Cardiac septum (tissue), 1 donor: ENCODE measurements around the gene SART3. TPM values are rescaled to one million over a fixed set of nuclear protein-coding genes. Genes with fewer than 3 reads are reported as not detected.
"Not testable (repeated sequence)": the region's sequence is repeated elsewhere in the genome, so short reads cannot be mapped to it uniquely, and the experiment has no call there.

Source experiments
- DNase-seq: peaks from one replicate; pipeline ENCODE4 v3.0.0-alpha.2; 2020; ENCODE audit warnings: low spot score
- intact Hi-C: fragments of 100-400 bp; cut with DNase I; formaldehyde crosslinking; loops from one replicate; pipeline ENCODE4 v1.14.0; 2022
- total RNA-seq: library from RNA; stranded (reverse); fragmentation: NEBNext Ultra II Directional; extraction: Animal tissue kit (Norgen Biotek cat#: 25700); gene quantifications from one replicate; pipeline ENCODE4 v1.2.1, GENCODE V29; 2021
- donor health status: DM: no; HTN: no; CAD: no.

The SART3 gene
- total RNA-seq, 1 donor from 2014 or later = 29.2 TPM

DNA sequence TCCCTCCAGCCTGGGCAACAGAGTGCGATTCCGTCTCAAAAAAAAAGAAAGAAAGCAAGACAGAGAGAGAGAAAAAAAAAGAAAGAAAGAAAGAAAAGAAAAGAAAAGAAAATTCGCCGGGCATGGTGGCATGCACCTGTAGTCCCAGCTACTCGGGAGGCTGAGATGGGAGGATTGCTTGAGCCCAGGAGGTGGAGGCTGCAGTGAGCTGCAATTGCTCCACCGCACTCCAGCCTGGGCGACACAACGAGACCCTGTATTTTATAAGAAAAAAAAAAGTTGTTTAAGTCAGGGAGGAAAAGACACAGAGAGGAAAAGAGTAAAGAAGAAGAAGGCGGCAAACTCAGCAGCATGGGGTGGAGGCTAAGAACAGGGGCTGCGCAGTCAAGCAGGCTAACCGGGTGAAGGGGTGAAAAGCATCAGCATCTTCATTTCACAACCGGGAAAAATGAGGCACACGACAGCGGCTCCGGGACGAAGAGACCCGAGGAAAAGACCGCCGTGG lies 46.5 kb downstream of the SART3 start:
- no peak for DNase-seq
- intact Hi-C loops = loop anchor here (5.0 to 10.0 kb wide), 4 partner anchors 100 to 830 kb away; partner anchors contain the start of gene PWP1

DNA sequence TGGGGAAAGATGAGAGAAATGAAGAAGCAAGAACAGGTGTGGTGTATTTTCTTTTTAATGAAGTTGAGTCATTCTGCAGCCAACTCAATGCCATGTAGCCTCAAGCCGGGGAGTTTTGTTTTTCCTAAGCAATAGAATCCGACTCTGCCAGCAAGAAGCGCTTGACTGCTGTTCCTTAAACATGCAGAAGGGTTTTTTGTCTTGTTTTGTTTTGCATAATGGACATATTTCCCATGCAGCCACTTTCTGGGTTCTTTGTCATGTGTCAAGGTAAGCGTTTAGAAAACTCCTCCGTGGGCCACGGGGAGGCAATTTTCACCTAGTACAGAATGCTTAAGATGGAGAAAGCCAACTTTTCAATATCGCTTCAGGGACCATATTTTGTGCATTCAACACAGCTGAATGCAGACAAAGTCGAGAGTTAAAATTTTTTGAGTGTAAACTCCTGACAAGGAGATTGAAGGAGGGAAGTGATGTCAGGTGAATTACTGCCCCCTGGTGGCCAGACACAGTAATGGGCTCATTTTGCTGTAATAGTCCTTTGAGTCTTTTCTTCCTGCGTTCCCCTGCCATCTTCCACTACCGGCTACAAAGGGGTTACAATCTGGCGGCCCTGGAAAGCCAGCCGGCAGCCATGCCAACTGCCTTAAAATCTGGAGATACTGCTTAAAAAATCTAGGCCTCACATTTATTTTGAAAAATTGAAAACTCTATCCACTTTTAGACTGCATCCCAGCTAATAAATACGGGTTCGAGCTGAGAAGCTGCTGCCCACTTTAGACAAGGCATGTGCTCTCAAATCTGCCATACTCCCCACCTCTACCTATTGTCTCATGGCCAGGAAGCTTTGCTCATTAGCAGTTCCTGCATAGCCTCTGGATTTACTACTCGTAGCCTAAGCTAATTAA lies 49.1 kb downstream of the SART3 start:
- intact Hi-C loops = loop anchor here (5.0 to 10.0 kb wide), 4 partner anchors 103 to 827 kb away; partner anchors contain the start of gene PWP1
- no peak for DNase-seq

DNA sequence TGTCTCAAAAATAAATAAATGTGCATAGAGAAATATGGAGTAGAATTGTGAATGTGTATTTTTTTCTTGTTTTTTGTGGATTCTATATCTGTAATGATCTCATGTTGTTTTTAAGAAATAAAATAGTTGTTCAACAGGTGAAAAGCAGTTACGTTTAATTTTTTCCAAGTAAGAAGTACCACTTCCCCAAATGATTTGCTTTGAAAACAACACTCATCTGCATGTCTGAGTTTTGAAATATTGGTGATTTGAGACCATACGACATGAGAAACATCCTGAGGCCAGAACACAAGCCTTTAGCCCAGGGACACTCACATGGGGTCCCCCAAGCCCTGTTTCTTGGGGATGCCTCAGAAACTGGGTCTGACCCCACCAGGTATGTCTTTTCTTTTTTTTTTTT lies 50.1 kb downstream of the SART3 start:
- intact Hi-C loops = loop anchor here (5.0 to 10.0 kb wide), 4 partner anchors 104 to 826 kb away; partner anchors contain the start of gene PWP1
- no peak for DNase-seq

DNA sequence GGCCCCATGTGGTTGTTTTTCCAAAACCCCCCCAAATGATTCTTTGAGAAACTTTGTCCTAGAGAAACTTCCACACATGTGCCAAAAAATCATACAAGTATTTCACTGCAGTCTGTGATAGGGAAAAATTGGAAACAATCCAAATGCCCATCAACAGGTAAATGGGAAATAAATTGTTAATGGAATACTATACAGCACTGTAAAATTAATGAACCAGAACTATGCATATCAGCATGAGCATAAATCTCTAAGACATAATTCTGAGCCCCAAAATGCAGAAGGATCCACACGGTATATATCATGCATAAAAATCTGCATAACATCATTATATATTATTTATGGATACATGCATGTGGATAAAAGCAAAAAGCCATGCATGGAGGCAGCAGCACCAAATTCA lies 51.2 kb downstream of the SART3 start:
- DNase-seq = no peak
- intact Hi-C loops = loop anchor here (5.0 to 10.0 kb wide), 4 partner anchors 105 to 825 kb away; partner anchors contain the start of gene PWP1

DNA sequence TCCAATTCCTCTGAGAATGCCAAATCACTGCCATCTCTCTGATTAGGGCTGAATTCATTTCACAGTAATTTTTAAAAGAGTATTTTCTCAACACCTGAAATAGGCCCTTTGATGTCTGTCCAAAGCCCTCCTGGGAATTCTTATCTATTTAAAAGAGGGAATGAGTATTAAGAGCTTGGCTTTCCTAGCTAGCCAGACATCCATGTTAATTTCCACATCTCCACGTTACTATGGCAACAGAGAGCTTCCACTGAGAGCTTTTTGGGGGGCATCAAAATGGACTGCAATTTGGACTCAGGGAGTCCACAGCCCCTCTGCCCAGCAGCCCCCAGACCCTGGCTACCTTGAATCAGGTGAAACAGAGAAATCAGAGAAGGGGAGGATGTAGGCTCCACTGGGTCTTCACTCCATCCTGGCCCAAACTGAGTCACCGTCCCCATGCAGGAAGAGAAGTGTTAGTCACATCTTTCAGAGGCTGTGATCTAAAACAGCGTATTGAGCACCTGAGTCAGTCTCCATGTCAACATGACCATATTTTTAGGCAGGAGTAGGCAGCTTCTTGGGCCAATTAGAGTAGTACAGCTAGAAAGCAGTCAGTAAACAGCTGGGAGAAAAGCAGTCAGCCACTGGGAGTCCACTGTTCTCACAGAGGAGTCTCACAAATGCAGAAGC lies 52.9 kb downstream of the SART3 start:
- intact Hi-C loops = no loop called here

DNA sequence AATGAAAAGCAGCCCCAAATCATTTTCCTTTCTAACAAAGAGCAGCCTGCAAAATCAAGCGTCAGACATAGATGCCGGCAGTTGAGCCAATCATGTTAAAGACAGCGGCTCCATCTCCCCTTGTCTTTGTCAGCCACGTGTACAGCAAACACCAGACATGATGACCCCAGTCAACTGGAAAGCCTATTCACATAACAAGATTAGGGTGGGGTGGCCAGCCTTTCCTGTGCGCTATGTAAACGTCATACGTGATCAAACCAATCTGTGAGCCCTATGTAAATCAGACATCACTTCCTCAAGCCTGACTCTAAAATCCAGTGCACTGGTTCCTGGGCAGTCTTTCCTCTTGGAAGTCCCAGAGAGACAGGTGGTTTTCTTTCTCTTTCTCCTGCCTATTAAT lies 55.8 kb downstream of the SART3 start:
- DNase-seq = no peak
- intact Hi-C loops = no loop called here

More for the DNA sequence above, 52.9 kb downstream of the SART3 start:
- DNase-seq = no peak

DNA sequence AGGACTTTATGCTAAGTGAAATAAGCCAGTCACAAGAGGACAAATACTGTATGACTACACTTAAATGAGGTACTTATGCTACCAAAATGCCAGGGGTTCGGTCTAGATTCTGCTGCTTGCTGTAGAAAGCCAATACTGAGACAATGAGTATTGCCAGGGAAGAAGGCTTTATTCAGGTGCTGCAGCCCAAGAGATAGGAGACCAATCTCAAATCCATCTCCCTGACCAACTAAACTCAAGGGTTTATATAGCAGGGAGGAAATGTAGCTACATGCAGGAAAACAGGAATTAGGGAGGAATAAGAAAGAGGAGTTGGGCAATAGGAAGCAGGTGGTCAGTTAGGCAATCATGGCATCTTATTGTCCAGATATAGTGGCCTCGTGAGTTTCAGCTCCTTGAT lies 58.1 kb downstream of the SART3 start:
- intact Hi-C loops = no loop called here
- DNase-seq = no peak

DNA sequence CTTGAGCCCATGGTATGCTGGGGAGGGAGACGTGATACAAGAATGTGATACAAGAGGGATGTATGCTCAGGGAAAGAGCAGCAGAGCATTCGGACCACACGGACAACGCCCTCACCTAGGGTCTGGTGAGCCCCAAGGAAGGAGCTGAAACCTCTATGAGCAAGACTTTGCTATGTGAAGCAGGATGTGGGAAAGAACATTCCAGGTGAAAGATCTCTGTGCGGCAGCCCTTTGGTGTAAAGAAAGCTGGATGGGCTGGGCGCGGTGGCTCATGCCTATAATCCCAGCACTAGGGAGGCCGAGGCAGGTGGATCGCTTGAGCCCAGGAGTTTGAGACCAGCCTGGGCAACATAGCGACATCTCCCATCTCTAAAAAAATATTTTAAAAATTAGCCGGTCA lies 62.8 kb downstream of the SART3 start:
- intact Hi-C loops = no loop called here
- no peak for DNase-seq

DNA sequence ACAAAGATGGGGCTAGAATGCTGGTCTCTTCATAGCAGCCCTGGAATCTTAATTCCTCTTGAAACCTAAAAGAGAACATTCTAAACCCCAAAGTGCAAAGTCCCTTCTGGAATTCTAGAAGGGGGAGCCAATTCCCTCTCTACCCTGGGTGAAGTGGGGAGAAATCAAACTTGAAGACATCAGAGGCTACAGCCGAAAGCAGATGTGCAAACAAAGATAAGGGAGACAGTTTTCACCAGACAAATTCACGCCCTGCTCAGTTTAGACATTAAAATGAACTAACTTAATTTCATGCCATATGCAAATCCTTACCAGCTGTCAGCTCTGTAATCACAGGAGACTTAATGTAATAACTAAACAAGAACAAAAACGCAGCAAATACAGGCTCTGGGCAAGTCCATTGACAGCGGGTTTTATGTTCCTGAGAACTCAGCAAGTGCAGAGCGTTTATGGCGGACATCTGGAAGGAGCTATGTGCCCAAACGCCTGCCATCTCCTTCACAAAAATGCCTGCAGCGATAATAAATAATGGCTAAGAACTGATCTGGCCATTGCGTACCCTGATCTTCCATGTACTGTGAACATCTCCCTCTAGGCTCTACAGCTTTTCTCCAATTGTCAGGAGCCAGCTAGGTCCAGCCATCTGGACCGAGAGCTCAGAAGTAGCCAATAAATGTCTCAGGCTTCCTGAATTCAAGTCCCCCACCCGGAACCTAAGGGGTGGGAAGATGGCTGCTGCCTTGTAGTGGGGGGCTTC lies 65.0 kb downstream of the SART3 start:
- DNase-seq = no peak
- intact Hi-C loops = no loop called here

DNA sequence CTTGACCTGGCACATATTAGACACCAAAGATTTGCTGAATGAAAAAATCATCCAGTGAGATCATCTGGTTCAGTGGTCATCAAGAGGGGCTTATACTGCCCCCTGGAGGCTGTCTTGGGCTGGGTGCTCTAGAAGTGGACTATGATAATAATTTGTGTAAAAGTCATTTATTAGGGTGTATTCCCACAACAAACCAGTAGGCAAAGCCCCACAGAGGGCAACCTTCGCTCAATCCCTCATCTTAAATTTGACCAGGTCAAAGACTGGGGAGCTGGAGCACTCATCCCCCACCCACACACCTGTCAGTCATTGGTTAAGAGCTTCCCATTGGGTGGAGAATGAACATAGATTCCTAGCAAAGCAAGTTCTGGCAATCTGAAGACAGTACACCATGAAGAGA lies 65.9 kb downstream of the SART3 start:
- DNase-seq = no peak
- intact Hi-C loops = no loop called here

DNA sequence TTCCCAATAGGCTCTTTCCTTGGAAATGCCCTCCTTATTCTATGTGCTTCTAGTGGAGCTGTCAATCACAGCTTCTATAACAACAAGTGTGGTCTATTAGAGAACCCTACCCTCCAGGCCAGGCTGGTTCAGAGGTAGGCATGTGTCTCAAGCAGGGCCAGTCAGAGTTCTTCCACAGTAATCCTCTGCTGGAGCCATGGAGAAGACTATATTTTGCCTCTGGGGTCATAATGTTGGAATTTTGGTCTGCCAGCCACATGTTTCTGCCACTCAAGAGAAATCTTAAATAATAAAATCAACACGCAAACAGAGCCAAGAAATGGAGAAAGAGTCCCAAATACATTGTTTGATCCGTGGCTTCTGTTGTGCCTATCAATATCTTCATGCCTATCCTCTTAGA lies 69.7 kb downstream of the SART3 start:
- intact Hi-C loops = no loop called here
- no peak for DNase-seq

DNA sequence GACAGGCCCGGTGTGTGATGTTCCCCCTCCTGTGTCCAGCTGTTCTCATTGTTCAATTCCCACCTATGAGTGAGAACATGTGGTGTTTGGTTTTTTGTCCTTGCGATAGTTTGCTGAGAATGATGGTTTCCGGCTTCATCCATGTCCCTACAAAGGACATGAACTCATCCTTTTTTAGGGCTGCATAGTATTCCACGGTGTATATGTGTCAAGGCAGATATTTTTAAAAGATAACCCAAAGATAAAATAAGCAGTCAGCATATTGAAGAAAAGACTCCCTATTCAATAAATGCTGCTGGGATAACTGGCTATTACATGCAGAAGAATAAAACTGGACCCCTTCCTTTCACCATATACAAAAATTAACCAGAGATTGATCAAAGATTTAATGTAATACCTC lies 73.9 kb downstream of the SART3 start:
- intact Hi-C loops, DNase-seq: not testable (repeated sequence)

DNA sequence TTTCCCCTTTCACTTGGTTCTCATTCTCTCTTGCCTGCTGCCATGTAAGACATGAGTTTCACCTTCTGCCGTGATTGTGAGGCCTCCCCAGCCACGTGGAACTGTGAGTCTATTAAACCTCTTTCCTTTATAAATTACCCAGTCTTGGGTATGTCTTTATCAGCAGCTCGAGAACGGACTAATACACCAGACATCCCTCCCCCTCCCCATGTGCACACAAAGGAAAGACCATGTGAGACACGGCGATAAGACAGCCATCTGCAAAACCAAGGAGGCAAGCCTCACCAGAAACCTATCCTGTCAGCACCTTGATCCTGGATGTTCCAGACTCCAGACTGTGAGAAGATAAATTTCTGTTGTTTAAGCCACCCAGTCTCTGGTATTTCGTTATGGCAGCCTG lies 75.6 kb downstream of the SART3 start:
- intact Hi-C loops, DNase-seq: not testable (repeated sequence)

DNA sequence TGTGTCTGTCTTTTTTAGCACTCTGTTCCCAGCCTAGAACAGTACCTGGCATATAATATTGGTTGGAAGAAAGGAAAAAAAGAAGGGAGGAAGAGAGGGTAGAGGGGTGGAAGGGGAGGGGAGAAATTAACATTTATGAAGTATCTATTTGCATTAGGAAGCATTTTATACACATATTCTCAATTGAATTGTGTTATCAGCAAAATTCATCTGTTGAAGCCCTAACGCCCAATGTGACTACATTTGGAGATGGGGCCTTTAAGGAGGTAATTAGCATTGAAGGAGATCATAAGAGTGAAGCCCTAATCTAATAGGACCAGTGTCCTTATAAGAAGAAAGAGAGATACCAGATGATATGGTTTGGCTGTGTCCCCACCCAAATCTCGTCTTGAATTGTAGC lies 76.1 kb downstream of the SART3 start:
- no peak for DNase-seq
- intact Hi-C loops = no loop called here

DNA sequence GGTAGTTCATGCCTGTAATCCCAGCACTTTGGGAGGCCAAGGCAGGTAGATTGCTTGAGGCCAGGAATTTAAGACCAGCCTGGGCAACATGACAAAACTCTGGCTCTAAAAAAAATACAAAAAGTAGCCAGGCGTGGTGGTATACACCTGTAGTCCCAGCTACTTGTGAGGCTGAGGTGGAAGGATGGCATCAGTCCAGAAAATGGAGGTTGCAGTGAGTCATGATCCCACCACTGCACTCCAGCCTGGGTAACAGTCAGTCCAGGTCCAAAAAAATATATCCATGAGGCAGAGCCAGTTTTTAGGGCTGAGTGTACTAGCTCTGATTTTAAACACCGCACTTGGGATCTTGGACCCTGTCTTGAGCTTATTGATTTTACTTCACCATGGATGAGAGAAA lies 76.5 kb downstream of the SART3 start:
- DNase-seq = no peak
- intact Hi-C loops = no loop called here

DNA sequence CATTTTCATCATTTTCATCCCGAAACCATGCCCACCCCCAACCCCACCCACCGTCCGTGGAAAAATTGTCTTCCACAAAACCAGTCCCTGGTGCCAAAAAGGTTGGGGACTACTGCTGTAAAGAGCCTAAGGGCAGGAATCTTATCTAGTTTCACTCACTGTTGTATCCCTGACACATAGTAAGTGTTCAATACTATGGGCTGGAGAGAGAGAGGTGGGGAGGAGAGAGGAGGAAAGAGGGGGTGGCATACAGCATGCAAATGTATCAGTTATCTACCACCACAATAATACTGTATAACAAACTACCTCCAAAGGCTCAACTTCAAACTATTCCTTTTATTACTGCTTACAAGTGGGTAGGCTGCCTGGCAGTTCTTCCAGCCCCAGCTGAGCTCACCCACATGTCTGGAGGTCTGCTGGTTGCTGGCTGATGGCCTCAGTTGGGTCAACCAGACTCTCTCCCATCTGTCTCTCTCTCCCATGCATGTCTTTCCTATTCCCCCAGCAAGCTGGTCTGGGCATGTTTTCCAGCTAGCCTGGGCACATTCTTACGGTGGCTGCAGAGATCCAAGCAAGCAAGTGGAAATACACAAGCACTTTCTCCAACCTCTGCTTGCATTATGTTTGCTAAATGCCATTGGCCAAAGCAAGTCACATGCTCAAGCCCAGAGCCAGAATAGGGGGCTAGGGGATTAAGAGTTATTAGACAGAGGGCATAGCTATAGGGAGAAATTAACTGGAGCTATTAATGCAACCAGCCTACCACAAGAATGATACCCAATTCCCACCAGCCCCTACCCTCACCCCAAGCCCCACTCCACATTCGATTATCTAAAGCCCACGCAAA lies 77.5 kb downstream of the SART3 start:
- no peak for DNase-seq
- intact Hi-C loops = no loop called here

DNA sequence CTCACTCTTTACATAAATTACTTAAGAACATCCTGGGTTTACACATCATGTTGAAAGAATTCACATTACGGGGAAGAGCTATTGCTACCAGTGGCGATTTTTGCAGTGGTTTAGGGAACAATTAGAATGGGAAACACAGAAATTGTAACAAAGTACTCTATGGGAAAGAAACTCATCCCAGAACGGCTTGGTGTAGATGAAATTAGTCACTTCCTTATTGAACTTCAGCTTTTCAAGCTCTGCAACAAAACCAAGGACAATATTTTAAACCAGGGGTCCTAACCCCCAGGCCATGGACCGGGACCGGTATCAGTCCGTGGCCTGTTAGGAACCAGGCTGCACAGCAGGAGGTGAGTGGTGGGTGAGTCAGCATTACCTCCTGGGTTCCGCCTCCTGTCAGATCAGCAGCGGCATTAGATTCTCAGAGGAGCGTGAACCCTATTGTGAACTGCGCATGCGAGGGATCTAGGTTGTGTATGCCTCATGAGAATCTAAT lies 78.2 kb downstream of the SART3 start:
- intact Hi-C loops = no loop called here
- no peak for DNase-seq

DNA sequence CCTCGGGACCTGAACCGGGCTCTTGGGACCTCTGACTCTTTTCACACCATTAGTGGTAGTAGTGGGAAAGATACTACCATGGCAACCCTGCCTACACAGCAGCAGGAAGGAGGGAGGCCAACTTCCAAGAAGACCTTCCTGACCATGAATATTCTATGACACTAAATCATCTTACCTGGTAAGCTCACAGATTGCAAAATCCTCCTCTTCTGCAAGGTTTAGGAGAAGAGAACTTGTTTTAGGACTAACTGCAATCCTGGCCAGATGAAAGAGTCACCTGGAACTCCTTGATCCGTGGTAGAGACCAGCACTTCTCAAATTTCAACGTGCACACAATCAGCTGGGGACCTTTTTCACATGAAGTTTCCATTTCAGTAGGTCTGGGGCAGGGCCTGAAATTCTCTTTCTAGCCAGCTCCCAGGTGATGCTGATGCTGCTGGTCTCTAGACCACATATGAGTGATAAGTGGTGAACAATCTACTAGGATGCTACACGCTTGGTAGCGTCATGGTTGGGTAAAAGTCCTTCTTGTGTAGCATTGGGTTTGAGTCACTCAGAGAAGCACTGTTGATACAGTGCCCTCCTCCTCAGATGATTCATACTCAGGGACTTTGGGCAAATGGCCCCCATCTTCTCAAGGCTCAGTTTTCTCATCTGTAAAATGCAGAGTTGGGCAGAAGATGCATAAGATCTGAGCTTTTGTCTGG lies 81.5 kb downstream of the SART3 start:
- intact Hi-C loops = no loop called here
- DNase-seq = no peak
